ENCODE results near the gene IPO11.

DNA sequence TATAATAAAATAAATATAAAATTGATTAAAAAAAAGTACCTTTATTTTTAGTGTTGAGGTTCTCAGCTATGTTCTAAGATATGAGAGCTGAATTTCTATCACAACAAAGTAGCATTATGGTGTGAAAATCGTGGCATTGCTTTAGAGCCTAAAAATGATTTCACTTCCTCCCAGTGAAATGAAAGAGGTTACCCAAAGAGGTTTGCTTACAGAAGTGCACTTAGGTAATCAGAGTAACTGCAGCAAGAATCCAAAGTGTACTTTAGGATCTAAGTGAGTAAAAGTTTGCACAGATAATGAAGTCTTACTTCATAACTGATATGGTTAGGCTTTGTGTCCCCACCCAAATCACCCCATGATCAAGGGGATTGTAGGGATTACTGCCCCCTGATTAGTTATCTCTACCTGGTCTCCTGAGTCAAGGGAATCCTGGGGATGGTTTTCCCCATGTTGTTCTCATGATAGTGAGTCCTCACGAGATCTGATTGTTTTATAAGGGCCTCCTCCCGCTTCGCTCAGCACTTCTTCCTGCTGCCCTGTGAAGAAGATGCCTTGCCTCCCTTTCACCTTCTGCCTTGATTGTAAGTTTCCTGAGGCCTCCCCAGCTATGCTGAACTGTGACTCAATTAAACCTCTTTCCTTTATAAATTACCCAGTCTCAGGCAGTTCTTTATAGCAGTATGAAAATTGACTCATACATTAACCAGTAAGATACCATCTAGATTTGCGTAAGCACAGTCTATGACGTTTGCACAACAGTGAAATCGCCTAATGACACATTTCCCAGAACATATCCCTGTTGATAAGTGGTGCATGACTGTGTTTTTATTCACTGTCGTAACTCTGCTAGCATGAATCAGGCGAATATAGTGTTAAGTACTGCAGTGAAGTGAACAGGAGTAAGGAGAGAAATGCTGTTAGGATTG lies 125.7 kb downstream of the IPO11 start:
- TF ChIP-seq, protein P1, sequence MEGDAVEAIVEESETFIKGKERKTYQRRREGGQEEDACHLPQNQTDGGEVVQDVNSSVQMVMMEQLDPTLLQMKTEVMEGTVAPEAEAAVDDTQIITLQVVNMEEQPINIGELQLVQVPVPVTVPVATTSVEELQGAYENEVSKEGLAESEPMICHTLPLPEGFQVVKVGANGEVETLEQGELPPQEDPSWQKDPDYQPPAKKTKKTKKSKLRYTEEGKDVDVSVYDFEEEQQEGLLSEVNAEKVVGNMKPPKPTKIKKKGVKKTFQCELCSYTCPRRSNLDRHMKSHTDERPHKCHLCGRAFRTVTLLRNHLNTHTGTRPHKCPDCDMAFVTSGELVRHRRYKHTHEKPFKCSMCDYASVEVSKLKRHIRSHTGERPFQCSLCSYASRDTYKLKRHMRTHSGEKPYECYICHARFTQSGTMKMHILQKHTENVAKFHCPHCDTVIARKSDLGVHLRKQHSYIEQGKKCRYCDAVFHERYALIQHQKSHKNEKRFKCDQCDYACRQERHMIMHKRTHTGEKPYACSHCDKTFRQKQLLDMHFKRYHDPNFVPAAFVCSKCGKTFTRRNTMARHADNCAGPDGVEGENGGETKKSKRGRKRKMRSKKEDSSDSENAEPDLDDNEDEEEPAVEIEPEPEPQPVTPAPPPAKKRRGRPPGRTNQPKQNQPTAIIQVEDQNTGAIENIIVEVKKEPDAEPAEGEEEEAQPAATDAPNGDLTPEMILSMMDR (conservative IDR thresholded peaks at IDR 0.05): no peak
- TF ChIP-seq ZFX (IDR thresholded peaks at IDR 0.05): no peak
